Lung (tissue), 12 donors: Measurements from ENCODE around the gene GPRC6A. TPM values are rescaled to one million over a fixed set of nuclear protein-coding genes. Genes with fewer than 3 reads are reported as not detected.
A peak's percentile ranks its signal among the peaks of the same experiment; 100 is the strongest.

Source experiments
- ATAC-seq: fragments of 200-7000 bp; cut with Tn5 transposase; one replicate; pipeline ENCODE4 v1.9.1; 2020; ENCODE audit warnings: moderate number of reproducible peaks; ENCODE audit not compliant: insufficient read depth, low FRiP score
- DNase-seq, 3 donors: peaks; one replicate each; pipeline ENCODE4 v3.0.0-alpha.2; 2013 to 2017
- H3K27ac ChIP-seq, 2 donors: one replicate each; pipeline ENCODE4 v1.5.1; 2013; ENCODE audit warnings: mild to moderate bottlenecking in 2 of 2, moderate library complexity in 2 of 2, control low read depth in 1 of 2, inconsistent platforms in 1 of 2, low read depth in 1 of 2, low read length in 1 of 2
- H3K27me3 ChIP-seq, 3 donors: one replicate each; pipeline ENCODE4 v1.5.1; 2013; ENCODE audit warnings: low read length in 2 of 3; ENCODE audit not compliant: control insufficient read depth in 3 of 3, insufficient read depth in 3 of 3
- H3K36me3 ChIP-seq, 4 donors: one replicate each; pipeline ENCODE4 v1.5.1; 2013; ENCODE audit warnings: low read length in 4 of 4, mild to moderate bottlenecking in 1 of 4, moderate library complexity in 1 of 4; ENCODE audit not compliant: control insufficient read depth in 4 of 4, insufficient read depth in 4 of 4
- H3K4me1 ChIP-seq, 5 donors: one replicate each; pipeline ENCODE4 v1.5.1; 2013; ENCODE audit warnings: low read length in 5 of 5, mild to moderate bottlenecking in 2 of 5, moderate library complexity in 1 of 5; ENCODE audit not compliant: control insufficient read depth in 5 of 5, insufficient read depth in 5 of 5
- H3K4me3 ChIP-seq: one replicate; pipeline ENCODE4 v1.5.1; 2013; ENCODE audit warnings: mild to moderate bottlenecking, control low read depth, moderate library complexity
- H3K9ac ChIP-seq, 2 donors: one replicate each; pipeline ENCODE4 v1.5.1; 2013; ENCODE audit warnings: low read length in 2 of 2, control low read depth in 1 of 2; ENCODE audit not compliant: insufficient read depth in 1 of 2
- H3K9me3 ChIP-seq, 4 donors: one replicate each; pipeline ENCODE4 v1.5.1; 2013; ENCODE audit warnings: low read length in 3 of 4, mild to moderate bottlenecking in 1 of 4, moderate library complexity in 1 of 4; ENCODE audit not compliant: control insufficient read depth in 4 of 4, insufficient read depth in 3 of 4
- WGBS, 2 donors: extraction: QIAGEN DNeasy Blood & Tissue Kit; methylation state at CpG; one replicate each; pipeline ENCODE4 v1.1.7; 2013; 5-methylcytosine and 5-hydroxymethylcytosine counted together
- polyA plus RNA-seq, 2 donors: library from polyadenylated mRNA; stranded (reverse); fragments of 200-250 nt; gene quantifications; one replicate each; pipeline ENCODE4 v1.2.1, GENCODE V29; 2013
- total RNA-seq, 2 donors: library from RNA; depleted of rRNA in 1 of 2; stranded (reverse); fragments of >200 nt in 1 of 2; gene quantifications; one replicate each; pipeline ENCODE4 v1.2.1, GENCODE V29; 2014 to 2021
- TF ChIP-seq, protein P1 (sequence below): IDR thresholded peaks from 2 replicates; pipeline ENCODE4 v1.5.1; 2012; ENCODE audit warnings: mild to moderate bottlenecking; ENCODE audit errors: control extremely low read depth, extremely low read depth
- donor health status: control.
- donor health status: control.
- donor health status: Bipolar disorder and iron deficiency.
- donor health status: healthy.
- donor health status: DM: yes; HTN: yes; CAD: no.

GPRC6A gene
- total and polyA plus RNA-seq, 4 donors: not detected

DNA sequence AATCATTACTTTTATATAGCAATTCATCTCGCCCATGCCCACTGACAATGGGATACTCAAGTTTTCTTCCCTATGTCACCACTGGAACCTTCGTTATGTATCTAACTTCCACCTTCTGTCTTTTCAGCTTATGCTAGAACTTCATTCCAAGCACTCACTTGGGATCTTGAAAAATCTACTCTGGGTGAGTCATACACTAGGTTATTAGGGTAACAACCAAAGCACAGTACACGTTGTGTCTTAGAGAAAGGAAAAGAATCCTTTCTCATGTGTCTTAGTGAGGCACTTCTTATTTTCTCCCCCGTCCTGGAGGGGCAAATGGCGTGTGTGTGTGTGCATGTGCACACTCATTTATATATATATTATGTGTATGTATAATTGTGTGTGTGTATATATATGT lies 45.0 kb downstream of the GPRC6A start:
- no peaks in the 10 kb centered on the region for H3K36me3 ChIP-seq
- 70 to 83% methylated on average over 5 of the region's 5 CpGs for WGBS, 2 donors
- no peak overlapping the region for H3K27ac ChIP-seq
- no peak for ATAC-seq
- no peak for DNase-seq
- H3K9me3 ChIP-seq: no peaks in the 10 kb centered on the region
- TF ChIP-seq, protein P1, sequence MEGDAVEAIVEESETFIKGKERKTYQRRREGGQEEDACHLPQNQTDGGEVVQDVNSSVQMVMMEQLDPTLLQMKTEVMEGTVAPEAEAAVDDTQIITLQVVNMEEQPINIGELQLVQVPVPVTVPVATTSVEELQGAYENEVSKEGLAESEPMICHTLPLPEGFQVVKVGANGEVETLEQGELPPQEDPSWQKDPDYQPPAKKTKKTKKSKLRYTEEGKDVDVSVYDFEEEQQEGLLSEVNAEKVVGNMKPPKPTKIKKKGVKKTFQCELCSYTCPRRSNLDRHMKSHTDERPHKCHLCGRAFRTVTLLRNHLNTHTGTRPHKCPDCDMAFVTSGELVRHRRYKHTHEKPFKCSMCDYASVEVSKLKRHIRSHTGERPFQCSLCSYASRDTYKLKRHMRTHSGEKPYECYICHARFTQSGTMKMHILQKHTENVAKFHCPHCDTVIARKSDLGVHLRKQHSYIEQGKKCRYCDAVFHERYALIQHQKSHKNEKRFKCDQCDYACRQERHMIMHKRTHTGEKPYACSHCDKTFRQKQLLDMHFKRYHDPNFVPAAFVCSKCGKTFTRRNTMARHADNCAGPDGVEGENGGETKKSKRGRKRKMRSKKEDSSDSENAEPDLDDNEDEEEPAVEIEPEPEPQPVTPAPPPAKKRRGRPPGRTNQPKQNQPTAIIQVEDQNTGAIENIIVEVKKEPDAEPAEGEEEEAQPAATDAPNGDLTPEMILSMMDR: no peak
- no peaks in the 10 kb centered on the region for H3K27me3 ChIP-seq
- peaks cover 0 to 5% (median 0%) of the 10 kb centered on the region in 5 donors for H3K4me1 ChIP-seq
- no peak overlapping the region for H3K9ac ChIP-seq
- H3K4me3 ChIP-seq: no peak overlapping the region

DNA sequence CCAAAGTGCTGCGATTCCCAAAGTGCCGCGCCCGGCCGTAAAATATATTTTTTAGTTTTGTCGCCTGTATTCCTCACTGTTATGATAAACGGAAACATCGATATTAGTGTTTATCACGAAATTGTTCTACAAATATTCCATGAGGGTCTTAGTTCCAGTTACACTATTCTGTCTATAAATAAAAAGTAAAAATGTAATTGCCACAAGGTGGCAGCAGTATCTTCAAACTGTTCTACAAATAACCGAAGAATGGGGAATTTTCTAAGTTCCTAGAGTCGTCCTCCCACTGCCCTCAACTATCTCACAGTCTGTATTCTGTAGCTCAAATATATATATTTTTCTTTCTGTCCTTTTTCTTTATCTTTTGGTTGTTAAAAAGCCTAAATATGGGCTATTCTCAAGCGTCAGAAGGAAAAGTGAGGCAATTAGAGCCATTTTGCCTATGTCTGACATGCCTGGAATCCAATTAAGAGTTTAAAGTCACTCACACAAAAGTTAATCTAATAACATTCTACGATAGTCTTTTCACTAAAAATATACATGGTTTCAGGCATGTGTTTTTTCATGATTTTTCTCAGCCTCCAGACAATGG lies 49.2 kb downstream of the GPRC6A start:
- Histone ChIP-seq H3K9ac (no peak overlapping the region), H3K4me3 (no peak overlapping the region), H3K9me3 (no peaks in the 10 kb centered on the region), H3K27me3 (no peaks in the 10 kb centered on the region), H3K4me1 (peaks cover 0 to 5% (median 0%) of the 10 kb centered on the region in 5 donors), H3K36me3 (no peaks in the 10 kb centered on the region), H3K27ac (no peak overlapping the region)
- TF ChIP-seq, protein P1: no peak
- ATAC-seq (no peak), DNase-seq (peak in 2 of 3 donors; percentile 82 to 88)
- WGBS, 2 donors: 33% methylated on average over 13 of the region's 13 CpGs

DNA sequence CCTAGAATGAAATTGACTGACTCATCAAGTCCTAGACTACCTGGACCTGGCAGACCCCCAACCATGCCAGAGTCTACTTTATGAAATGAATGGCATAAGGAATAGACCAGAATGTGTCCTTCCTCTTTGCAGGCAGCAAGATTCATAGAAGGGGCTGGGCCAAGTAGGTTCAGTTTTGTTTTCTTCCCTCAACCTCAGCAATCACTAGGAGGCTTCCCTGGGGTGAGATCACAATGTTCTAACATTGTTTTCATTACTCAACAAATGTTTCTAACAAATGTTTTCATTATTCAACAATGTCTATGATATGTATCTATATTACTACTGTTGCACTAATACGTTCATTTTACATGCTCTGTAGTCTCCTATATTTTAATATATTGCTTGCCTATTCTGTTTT lies 55.0 kb downstream of the GPRC6A start:
- H3K27ac ChIP-seq: no peak overlapping the region
- 69 to 83% methylated on average over 1 of the region's 1 CpG for WGBS, 2 donors
- H3K27me3 ChIP-seq: no peaks in the 10 kb centered on the region
- TF ChIP-seq, protein P1: no peak
- ATAC-seq (no peak), DNase-seq (no peak)
- no peaks in the 10 kb centered on the region for H3K9me3 ChIP-seq
- no peak overlapping the region for H3K9ac ChIP-seq
- no peak overlapping the region for H3K4me3 ChIP-seq
- H3K4me1 ChIP-seq: peaks cover 0 to 6% (median 0%) of the 10 kb centered on the region in 5 donors
- H3K36me3 ChIP-seq: no peaks in the 10 kb centered on the region

DNA sequence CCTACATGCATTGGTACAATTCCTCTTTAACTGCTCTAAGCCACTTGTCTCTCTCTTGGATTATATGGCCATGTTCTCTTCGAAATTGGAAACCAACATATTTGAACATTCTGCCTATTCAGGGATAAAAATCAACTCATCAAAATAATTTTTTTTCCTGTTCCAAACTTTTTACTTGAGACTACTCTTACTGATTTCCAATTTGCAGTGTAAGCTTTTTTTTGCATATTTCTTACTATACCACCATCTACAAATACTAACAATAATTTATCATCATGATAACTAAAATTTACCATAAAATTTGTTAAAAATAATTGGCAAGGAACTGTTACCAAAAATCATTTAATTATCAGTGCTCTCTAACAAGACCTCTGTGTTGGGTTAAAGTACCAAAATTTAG lies 56.4 kb downstream of the GPRC6A start:
- Histone ChIP-seq H3K9ac (no peak overlapping the region), H3K4me1 (peaks cover 0 to 11% (median 0%) of the 10 kb centered on the region in 5 donors), H3K4me3 (no peak overlapping the region), H3K9me3 (no peaks in the 10 kb centered on the region), H3K36me3 (no peaks in the 10 kb centered on the region), H3K27me3 (no peaks in the 10 kb centered on the region), H3K27ac (no peak overlapping the region)
- WGBS, 2 donors: 77 to 84% methylated on average over 1 of the region's 1 CpG
- TF ChIP-seq, protein P1: no peak
- no peak for DNase-seq
- no peak for ATAC-seq
